HEK293 (cell line): ENCODE measurements around the gene CROCC.

ENCODE experiments used
- CTCF ChIA-PET: fragments of 350-600 bp; formaldehyde crosslinking; extraction: SDS; loops from one replicate; lab custom pipeline; 2021; ENCODE audit warnings: antibody characterized with exemption; lab: Yijun Ruan, JAX
- POLR2A ChIA-PET: fragments of 300-600 bp; formaldehyde crosslinking; extraction: SDS; loops from one replicate; lab custom pipeline; 2020; ENCODE audit warnings: antibody characterized with exemption, inconsistent platforms; lab: Yijun Ruan, JAX
- H3K27ac ChIP-seq: fragments of 200-500 bp; sonication (Bioruptor generic); 2 replicates; pipeline ENCODE4 v1.5.1; 2014; ENCODE audit warnings: low read depth, low read length, control low read depth, inconsistent platforms; ENCODE audit errors: extremely low read depth
- H3K36me3 ChIP-seq, 2 experiments: fragments of 200-500 bp in 1 of 2; sonication (Bioruptor generic) in 1 of 2; 1 replicate in 1 of 2; 2 replicates in 1 of 2; pipeline ENCODE4 v1.5.1; 2014 to 2017; ENCODE audit warnings: inconsistent platforms in 2 of 2, low read length in 2 of 2; ENCODE audit not compliant: control insufficient read depth in 2 of 2, insufficient read depth in 1 of 2
- H3K4me1 ChIP-seq: fragments of 200-500 bp; sonication (Bioruptor generic); 2 replicates; pipeline ENCODE4 v1.5.1; 2014; ENCODE audit warnings: mild to moderate bottlenecking, low read length, inconsistent platforms; ENCODE audit not compliant: control insufficient read depth, insufficient read depth
- H3K4me3 ChIP-seq: 2 replicates; pipeline ENCODE4 v1.5.1; 2011; ENCODE audit warnings: low read depth, mild to moderate bottlenecking, control low read depth, low read length, moderate library complexity
- H3K9me3 ChIP-seq: fragments of 200-500 bp; sonication (Bioruptor generic); 2 replicates; pipeline ENCODE4 v1.5.1; 2014; ENCODE audit warnings: low read depth, low read length, inconsistent platforms; ENCODE audit not compliant: control insufficient read depth, insufficient read depth
- BCL11A ChIP-seq: fragments of 450-650 bp; formaldehyde crosslinking; IDR thresholded peaks from 2 replicates; pipeline ENCODE4 v1.5.1; 2016; ENCODE audit warnings: low read depth, missing biosample characterization, missing genetic modification characterization
- GLIS1 ChIP-seq: fragments of 450-650 bp; formaldehyde crosslinking; IDR thresholded peaks from 2 replicates; pipeline ENCODE4 v1.5.1; 2016; ENCODE audit warnings: missing biosample characterization, missing genetic modification characterization
- KLF16 ChIP-seq: fragments of 450-650 bp; formaldehyde crosslinking; IDR thresholded peaks from 2 replicates; pipeline ENCODE4 v1.5.1; 2017; ENCODE audit warnings: missing biosample characterization, missing genetic modification characterization
- PRDM1 ChIP-seq: fragments of 450-650 bp; formaldehyde crosslinking; IDR thresholded peaks from 2 replicates; pipeline ENCODE4; 2016; ENCODE audit warnings: missing biosample characterization, missing genetic modification characterization
- SETDB1 ChIP-seq: IDR thresholded peaks from one replicate; pipeline ENCODE4 v1.6.1; 2017; ENCODE audit warnings: mild to moderate bottlenecking, low read length, moderate library complexity, mixed read lengths; ENCODE audit not compliant: insufficient read length
- TCF7L2 ChIP-seq: IDR thresholded peaks from 2 replicates; pipeline ENCODE4 v1.6.1; 2011; ENCODE audit warnings: low read depth, mild to moderate bottlenecking, inconsistent platforms, low read length, moderate library complexity, borderline replicate concordance
- TRIM28 ChIP-seq: IDR thresholded peaks from 2 replicates; pipeline ENCODE4 v1.6.1; 2011; ENCODE audit warnings: low read length, control low read depth, borderline replicate concordance
- ZBTB20 ChIP-seq: fragments of 450-650 bp; formaldehyde crosslinking; IDR thresholded peaks from 2 replicates; pipeline ENCODE4 v1.5.1; 2016; ENCODE audit warnings: missing biosample characterization, missing genetic modification characterization
- ZBTB26 ChIP-seq: fragments of 450-650 bp; formaldehyde crosslinking; optimal IDR thresholded peaks from 2 replicates; pipeline ENCODE3; 2016; ENCODE audit warnings: missing biosample characterization, mild to moderate bottlenecking, missing genetic modification characterization
- ZBTB6 ChIP-seq: fragments of 450-650 bp; formaldehyde crosslinking; IDR thresholded peaks from 2 replicates; pipeline ENCODE4 v1.5.1; 2017; ENCODE audit warnings: missing biosample characterization, missing genetic modification characterization
- ZNF112 ChIP-seq: fragments of 450-650 bp; formaldehyde crosslinking; IDR thresholded peaks from 2 replicates; pipeline ENCODE4 v1.5.0; 2017; ENCODE audit warnings: missing biosample characterization, missing genetic modification characterization
- ZNF146 ChIP-seq: fragments of 450-650 bp; formaldehyde crosslinking; IDR thresholded peaks from 2 replicates; pipeline ENCODE4 v1.5.1; 2016; ENCODE audit warnings: missing biosample characterization, missing genetic modification characterization
- ZNF175 ChIP-seq: fragments of 450-650 bp; formaldehyde crosslinking; IDR thresholded peaks from 2 replicates; pipeline ENCODE4 v1.5.1; 2016; ENCODE audit warnings: missing biosample characterization, missing genetic modification characterization
- ZNF214 ChIP-seq: fragments of 450-650 bp; formaldehyde crosslinking; IDR thresholded peaks from 2 replicates; pipeline ENCODE4 v1.5.1; 2017; ENCODE audit warnings: missing biosample characterization, mild to moderate bottlenecking, missing genetic modification characterization, borderline replicate concordance
- ZNF23 ChIP-seq: fragments of 450-650 bp; formaldehyde crosslinking; IDR thresholded peaks from 2 replicates; pipeline ENCODE4 v1.5.1; 2016; ENCODE audit warnings: missing biosample characterization, missing genetic modification characterization, borderline replicate concordance
- ZNF324 ChIP-seq: fragments of 450-650 bp; formaldehyde crosslinking; IDR thresholded peaks from 2 replicates; pipeline ENCODE4 v1.5.1; 2016; ENCODE audit warnings: missing biosample characterization, missing genetic modification characterization
- ZNF366 ChIP-seq: fragments of 450-650 bp; formaldehyde crosslinking; conservative IDR thresholded peaks from 2 replicates; pipeline ENCODE4 v1.5.1; 2016; ENCODE audit warnings: missing biosample characterization, missing genetic modification characterization
- ZNF416 ChIP-seq: fragments of 450-650 bp; formaldehyde crosslinking; IDR thresholded peaks from 2 replicates; pipeline ENCODE4 v1.5.1; 2016; ENCODE audit warnings: missing biosample characterization, missing genetic modification characterization
- ZNF426 ChIP-seq: fragments of 450-650 bp; formaldehyde crosslinking; IDR thresholded peaks from 2 replicates; pipeline ENCODE4 v1.5.1; 2017; ENCODE audit warnings: missing biosample characterization, missing genetic modification characterization, mild to moderate bottlenecking, inconsistent platforms, moderate library complexity
- ZNF521 ChIP-seq: fragments of 450-650 bp; formaldehyde crosslinking; IDR thresholded peaks from 2 replicates; pipeline ENCODE4 v1.5.1; 2017; ENCODE audit warnings: missing biosample characterization, mild to moderate bottlenecking, missing genetic modification characterization
- ZNF529 ChIP-seq: fragments of 450-650 bp; formaldehyde crosslinking; IDR thresholded peaks from 2 replicates; pipeline ENCODE4 v1.5.1; 2017; ENCODE audit warnings: missing genetic modification characterization, missing biosample characterization; ENCODE audit not compliant: insufficient replicate concordance
- ZNF600 ChIP-seq: fragments of 450-650 bp; formaldehyde crosslinking; IDR thresholded peaks from 2 replicates; pipeline ENCODE4 v1.5.1; 2016; ENCODE audit warnings: missing biosample characterization, missing genetic modification characterization
- ZNF629 ChIP-seq: fragments of 450-650 bp; formaldehyde crosslinking; IDR thresholded peaks from 2 replicates; pipeline ENCODE4 v1.5.1; 2017; ENCODE audit warnings: missing biosample characterization, missing genetic modification characterization
- ZNF664 ChIP-seq: fragments of 450-650 bp; formaldehyde crosslinking; IDR thresholded peaks from 2 replicates; pipeline ENCODE4 v1.5.1; 2016; ENCODE audit warnings: missing biosample characterization, missing genetic modification characterization
- ZNF677 ChIP-seq: fragments of 450-650 bp; IDR thresholded peaks from 2 replicates; pipeline ENCODE4 v1.5.0; 2018; ENCODE audit warnings: missing biosample characterization, mild to moderate bottlenecking, missing genetic modification characterization, moderate library complexity
- ZNF777 ChIP-seq: fragments of 450-650 bp; formaldehyde crosslinking; IDR thresholded peaks from 2 replicates; pipeline ENCODE4 v1.5.1; 2017; ENCODE audit warnings: missing biosample characterization, missing genetic modification characterization, borderline replicate concordance
- ZNF843 ChIP-seq: fragments of 450-650 bp; formaldehyde crosslinking; IDR thresholded peaks from 2 replicates; pipeline ENCODE4 v1.5.1; 2016; ENCODE audit warnings: missing biosample characterization, missing genetic modification characterization
- ZSCAN18 ChIP-seq: fragments of 450-650 bp; formaldehyde crosslinking; IDR thresholded peaks from 2 replicates; pipeline ENCODE4 v1.5.1; 2016; ENCODE audit warnings: missing biosample characterization, missing genetic modification characterization
- TF ChIP-seq, protein P1 (sequence below): fragments of 450-650 bp; formaldehyde crosslinking; IDR thresholded peaks from 2 replicates; pipeline ENCODE4 v1.5.1; 2016; ENCODE audit warnings: missing biosample characterization, missing genetic modification characterization, low read depth
- TF ChIP-seq, protein P2 (sequence below): fragments of 450-650 bp; formaldehyde crosslinking; IDR thresholded peaks from 2 replicates; pipeline ENCODE4 v1.5.1; 2016; ENCODE audit warnings: missing biosample characterization, missing genetic modification characterization

CROCC gene

GRCh38 chr1:16904560-16905109 lies 17.1 kb upstream of the CROCC start (continued):
- peak; percentile 91 for TF ChIP-seq ZNF629
- peak; percentile 66 for TF ChIP-seq KLF16 (tag by site-specific recombination)

DNA sequence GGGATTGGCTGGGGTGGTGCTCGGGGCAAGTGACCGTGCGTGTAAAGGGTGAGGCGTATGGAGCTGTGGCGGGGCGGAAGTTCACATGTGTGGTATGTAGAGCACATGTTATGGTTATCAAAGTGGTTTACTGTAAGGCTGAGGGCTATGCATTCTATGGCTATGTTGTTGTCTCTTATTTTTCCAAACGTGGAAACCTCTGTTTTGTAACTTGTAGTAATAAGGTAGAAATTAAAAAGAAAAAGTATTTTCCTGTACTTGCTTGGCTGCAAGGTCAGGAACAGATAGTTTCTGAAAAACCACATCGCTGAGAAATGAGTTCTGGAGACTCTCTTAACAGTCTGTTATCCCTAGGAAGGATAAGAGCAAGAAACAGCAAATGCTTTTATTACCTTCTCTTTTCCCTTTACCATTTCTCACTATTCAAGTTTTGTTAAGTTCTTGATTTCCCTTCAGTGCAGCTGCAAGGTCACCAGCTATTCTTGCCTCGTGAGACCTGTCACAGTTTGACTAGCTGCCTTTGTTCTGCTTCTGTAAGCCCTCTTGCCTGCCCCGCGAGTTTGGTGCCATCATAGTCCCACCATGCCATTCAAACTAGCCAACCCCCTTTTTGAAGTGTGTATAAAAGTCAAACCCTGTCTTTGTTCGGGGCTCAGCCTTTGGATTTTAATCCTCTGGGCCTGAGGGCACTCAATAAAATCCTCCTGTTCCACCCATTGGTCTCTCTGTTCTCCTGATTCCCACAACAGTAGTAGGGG lies 16.4 kb upstream of the CROCC start:
- ChIA-PET CTCF (interaction anchor here (0.6 to 2.9 kb wide), 3 partner anchors 8 to 1113 kb away, joined by 3 to 14 read pairs (median 3); no protein-coding TSS in a partner anchor), POLR2A (interaction anchor here (0.6 to 3.1 kb wide), 16 partner anchors 9 to 296 kb away, joined by 3 to 12 read pairs (median 5); partner anchors contain the start of gene CROCC)
- Histone ChIP-seq H3K4me1 (no peaks in the 10 kb centered on the region), H3K36me3 (no peaks in the 10 kb centered on the region), H3K27ac (peak overlapping the region; percentile 97), H3K4me3 (peak overlapping the region; percentile 48), H3K9me3 (no peaks in the 10 kb centered on the region)
- TF ChIP-seq, protein P1, sequence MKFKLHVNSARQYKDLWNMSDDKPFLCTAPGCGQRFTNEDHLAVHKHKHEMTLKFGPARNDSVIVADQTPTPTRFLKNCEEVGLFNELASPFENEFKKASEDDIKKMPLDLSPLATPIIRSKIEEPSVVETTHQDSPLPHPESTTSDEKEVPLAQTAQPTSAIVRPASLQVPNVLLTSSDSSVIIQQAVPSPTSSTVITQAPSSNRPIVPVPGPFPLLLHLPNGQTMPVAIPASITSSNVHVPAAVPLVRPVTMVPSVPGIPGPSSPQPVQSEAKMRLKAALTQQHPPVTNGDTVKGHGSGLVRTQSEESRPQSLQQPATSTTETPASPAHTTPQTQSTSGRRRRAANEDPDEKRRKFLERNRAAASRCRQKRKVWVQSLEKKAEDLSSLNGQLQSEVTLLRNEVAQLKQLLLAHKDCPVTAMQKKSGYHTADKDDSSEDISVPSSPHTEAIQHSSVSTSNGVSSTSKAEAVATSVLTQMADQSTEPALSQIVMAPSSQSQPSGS = peak; percentile 4; the same call in 1 of the 2 replicates
- TF ChIP-seq ZNF112 (tag by site-specific recombination) (no peak), ZBTB20 (tag by site-specific recombination) (0 out of 2 replicates have a peak, but pooled peaks have one; percentile 16), ZNF600 (tag by site-specific recombination) (peak; percentile 67), ZSCAN18 (tag by site-specific recombination) (no peak), GLIS1 (tag by site-specific recombination) (no peak), ZNF324 (tag by site-specific recombination) (peak; percentile 20; the same call in 1 of the 2 replicates), ZBTB6 (tag by site-specific recombination) (no peak), ZNF214 (tag by site-specific recombination) (no peak), ZNF843 (tag by site-specific recombination) (no peak; the same call in 1 of the 2 replicates), ZNF146 (tag by site-specific recombination) (no peak), ZNF521 (tag by site-specific recombination) (no peak), ZNF777 (tag by site-specific recombination) (no peak), TCF7L2 (no peak), ZNF416 (no peak), ZNF366 (peak; percentile 87), ZNF529 (tag by site-specific recombination) (no peak), BCL11A (tag by site-specific recombination) (no peak), ZNF23 (tag by site-specific recombination) (no peak), PRDM1 (tag by site-specific recombination) (peak; percentile 84), ZNF664 (no peak), ZBTB26 (tag by site-specific recombination) (peak; percentile 7), TRIM28 (peak; percentile 99), SETDB1 (peak; percentile 99), ZNF175 (tag by site-specific recombination) (no peak), ZNF426 (tag by site-specific recombination) (no peak), ZNF677 (no peak)
- TF ChIP-seq, protein P2, sequence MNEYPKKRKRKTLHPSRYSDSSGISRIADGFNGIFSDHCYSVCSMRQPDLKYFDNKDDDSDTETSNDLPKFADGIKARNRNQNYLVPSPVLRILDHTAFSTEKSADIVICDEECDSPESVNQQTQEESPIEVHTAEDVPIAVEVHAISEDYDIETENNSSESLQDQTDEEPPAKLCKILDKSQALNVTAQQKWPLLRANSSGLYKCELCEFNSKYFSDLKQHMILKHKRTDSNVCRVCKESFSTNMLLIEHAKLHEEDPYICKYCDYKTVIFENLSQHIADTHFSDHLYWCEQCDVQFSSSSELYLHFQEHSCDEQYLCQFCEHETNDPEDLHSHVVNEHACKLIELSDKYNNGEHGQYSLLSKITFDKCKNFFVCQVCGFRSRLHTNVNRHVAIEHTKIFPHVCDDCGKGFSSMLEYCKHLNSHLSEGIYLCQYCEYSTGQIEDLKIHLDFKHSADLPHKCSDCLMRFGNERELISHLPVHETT = 0 out of 2 replicates have a peak, but pooled peaks have one; percentile 24
